GM12872 (cell line): ENCODE data around the gene NDUFS7.

Experiments
- CTCF ChIP-seq: IDR thresholded peaks from 3 replicates; pipeline ENCODE4 v1.5.1; 2011; ENCODE audit warnings: low read depth, mild to moderate bottlenecking, low read length, moderate library complexity; ENCODE audit not compliant: insufficient read depth

The NDUFS7 gene

GRCh38 chr19:1395194-1396018, 11.7 kb downstream of the NDUFS7 start:
- no peak for TF ChIP-seq CTCF

- TF ChIP-seq CTCF, result no peak
Observed at GRCh38 chr19:1396019-1396767, 12.5 kb downstream of the NDUFS7 start.

- TF ChIP-seq CTCF, result no peak
Observed at GRCh38 chr19:1396768-1397679, 13.3 kb downstream of the NDUFS7 start.

- TF ChIP-seq CTCF, result no peak
Observed at GRCh38 chr19:1397838-1398237, 14.1 kb downstream of the NDUFS7 start.

- no peak for TF ChIP-seq CTCF
Observed at GRCh38 chr19:1399079-1399478, 15.4 kb downstream of the NDUFS7 start.

GRCh38 chr19:1399745-1400144, 16.0 kb downstream of the NDUFS7 start:
- TF ChIP-seq CTCF, result no peak
